ENCODE data around the gene CBX3.
"Not testable (repeated sequence)": the region's sequence is repeated elsewhere in the genome, so short reads cannot be mapped to it uniquely, and the experiment has no call there.

The CBX3 gene

DNA sequence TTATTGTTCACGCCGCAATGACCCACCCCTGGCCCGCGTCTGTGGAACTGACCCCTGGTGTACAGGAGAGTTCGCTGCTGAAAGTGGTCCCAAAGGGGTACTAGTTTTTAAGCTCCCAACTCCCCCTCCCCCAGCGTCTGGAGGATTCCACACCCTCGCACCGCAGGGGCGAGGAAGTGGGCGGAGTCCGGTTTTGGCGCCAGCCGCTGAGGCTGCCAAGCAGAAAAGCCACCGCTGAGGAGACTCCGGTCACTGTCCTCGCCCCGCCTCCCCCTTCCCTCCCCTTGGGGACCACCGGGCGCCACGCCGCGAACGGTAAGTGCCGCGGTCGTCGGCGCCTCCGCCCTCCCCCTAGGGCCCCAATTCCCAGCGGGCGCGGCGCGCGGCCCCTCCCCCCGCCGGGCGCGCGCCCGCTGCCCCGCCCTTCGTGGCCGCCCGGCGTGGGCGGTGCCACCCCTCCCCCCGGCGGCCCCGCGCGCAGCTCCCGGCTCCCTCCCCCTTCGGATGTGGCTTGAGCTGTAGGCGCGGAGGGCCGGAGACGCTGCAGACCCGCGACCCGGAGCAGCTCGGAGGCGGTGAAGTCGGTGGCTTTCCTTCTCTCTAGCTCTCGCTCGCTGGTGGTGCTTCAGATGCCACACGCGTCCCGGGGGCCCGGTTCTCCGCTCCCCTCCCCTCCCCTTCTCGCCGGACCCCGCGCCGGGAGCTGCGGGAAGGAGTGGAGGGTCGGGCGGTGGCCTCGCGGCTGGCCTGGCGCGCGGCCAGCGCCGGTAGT lies at the start of gene CBX3:
Gene CBX3 (plus strand): TSS at position 499 of the 772 bp plus-strand sequence. CDS start 1,254 bp downstream, outside the sequence.
- peak; percentile 99 for DNase-seq

- DNase-seq: peak; percentile 92
Observed at GRCh38 chr7:26151953-26152781, 49.4 kb upstream of the CBX3 start, which contains the start of gene NFE2L3. NFE2L3 (plus strand) TSS chr7:26152198; CDS start chr7:26152499, 301 bp downstream.

- peak; percentile 51 for DNase-seq
Observed at GRCh38 chr7:26152782-26153240, 48.7 kb upstream of the CBX3 start.

GRCh38 chr7:26153241-26153822 lies 48.2 kb upstream of the CBX3 start:
- DNase-seq: peak; percentile 44

GRCh38 chr7:26153823-26154783 lies 47.4 kb upstream of the CBX3 start:
- no peak for DNase-seq

GRCh38 chr7:26155531-26156375 lies 45.8 kb upstream of the CBX3 start:
- DNase-seq: no peak

GRCh38 chr7:26156451-26157420 lies 44.8 kb upstream of the CBX3 start:
- DNase-seq: peak; percentile 11

DNA sequence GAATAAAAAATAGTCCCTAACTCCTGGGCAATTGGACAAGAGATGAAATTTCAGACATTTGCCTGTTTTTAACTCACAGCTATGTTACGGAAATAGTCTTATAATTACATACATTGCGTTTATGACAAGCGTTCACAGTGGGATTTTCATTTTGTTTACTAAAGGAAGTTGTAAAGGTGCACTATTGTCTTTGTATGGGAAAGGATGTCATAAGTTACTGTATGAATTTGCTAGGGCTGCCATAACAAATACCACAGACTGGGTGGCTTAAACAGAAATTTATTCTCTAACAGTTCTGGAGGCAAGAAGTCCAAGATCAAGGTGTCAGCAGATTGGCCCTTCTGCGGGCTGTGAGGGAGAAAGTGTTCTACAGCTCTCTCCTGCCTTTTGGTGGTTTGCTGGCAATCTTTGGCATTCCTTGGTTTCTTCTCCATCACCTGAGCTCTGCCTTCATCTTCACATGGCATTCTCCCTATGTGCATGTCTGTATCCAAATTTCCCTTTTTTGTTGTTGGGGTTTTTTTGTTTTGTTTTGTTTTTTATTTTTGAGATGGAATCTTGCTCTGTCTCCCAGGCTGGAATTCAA lies 43.9 kb upstream of the CBX3 start:
- DNase-seq: peak; percentile 34

- no peak for DNase-seq
Observed at GRCh38 chr7:26159243-26159642, 42.3 kb upstream of the CBX3 start.

GRCh38 chr7:26160896-26161295 lies 40.6 kb upstream of the CBX3 start:
- no peak for DNase-seq

GRCh38 chr7:26162431-26162830 lies 39.1 kb upstream of the CBX3 start:
- no peak for DNase-seq

DNA sequence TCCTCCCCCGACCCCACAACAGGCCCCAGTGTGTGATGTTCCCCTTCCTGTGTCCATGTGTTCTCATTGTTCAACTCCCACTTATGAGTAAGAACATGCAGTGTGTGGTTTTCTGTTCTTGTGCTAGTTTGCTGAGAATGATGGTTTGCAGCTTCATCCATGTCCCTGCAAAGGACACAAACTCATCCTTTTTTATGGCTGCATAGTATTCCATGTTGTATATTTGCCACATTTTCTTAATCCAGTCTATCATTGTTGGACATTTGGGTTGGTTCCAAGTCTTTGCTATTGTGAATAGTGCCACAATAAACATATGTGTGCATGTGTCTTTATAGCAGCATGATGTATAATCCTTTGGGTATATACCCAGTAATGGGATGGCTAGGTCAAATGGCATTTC lies 37.7 kb upstream of the CBX3 start:
- not testable (repeated sequence) for DNase-seq

- DNase-seq: no peak
Observed at GRCh38 chr7:26165950-26166683, 35.4 kb upstream of the CBX3 start.

DNA sequence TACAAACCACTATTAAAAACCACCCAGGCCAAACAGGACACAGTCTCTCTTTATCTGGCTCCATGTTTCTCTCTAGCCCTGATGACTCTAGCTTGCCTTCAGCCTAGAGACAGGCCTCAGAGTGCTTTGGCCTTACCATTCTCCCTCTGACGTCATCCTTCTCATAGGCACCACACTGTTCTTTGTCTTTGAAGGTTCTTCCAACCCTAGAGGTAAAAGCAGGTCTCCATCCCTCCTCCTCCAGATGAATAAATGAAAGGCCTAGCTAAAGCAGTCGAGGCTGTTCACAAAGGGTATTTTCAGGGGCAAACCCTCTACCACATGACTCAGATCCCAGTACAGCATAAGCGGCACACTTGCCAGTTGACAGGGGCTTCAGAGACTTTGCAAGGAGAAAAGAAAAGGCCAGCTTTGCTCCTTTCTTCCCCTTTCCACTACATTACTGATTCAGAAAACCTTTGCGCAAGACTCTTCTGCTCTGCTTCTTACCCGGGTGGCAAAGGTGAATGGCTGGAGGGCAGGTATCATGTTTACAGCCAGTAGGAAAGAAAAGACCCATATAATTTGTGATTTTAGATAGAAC lies 34.8 kb upstream of the CBX3 start:
- no peak for DNase-seq

DNA sequence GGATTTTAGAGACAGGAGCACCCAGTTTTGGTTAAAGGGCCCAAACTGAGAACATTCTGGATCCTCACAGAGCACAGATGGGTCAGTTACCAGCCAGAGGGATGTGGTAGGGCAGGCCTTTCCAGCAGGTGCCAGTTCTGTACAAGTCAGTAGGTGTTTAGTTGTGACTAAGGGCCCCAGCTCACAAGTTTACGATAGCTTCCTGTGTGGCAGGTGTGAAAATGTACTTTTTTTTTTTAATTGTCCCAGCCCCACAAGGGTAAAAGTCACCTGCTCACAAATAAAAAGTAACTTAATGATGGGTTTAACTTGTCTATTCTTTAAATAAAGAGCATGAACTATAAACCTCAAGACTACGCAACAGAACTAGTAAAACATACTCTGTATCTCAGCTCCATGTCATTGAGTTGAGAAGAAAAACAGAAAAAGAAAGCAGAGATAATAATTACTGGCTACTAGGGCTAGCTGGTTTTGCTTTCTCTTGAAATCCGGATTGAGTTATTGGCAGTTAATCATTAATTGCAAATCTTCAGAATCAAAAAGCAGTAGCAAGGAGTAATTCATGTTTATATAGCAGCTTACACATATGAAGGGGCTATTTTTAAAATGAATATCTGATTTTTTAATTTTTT lies 34.1 kb upstream of the CBX3 start:
- no peak for DNase-seq

GRCh38 chr7:26168458-26169023 lies 33.0 kb upstream of the CBX3 start:
- no peak for DNase-seq

- DNase-seq: no peak
Observed at GRCh38 chr7:26169271-26169670, 32.3 kb upstream of the CBX3 start.

DNA sequence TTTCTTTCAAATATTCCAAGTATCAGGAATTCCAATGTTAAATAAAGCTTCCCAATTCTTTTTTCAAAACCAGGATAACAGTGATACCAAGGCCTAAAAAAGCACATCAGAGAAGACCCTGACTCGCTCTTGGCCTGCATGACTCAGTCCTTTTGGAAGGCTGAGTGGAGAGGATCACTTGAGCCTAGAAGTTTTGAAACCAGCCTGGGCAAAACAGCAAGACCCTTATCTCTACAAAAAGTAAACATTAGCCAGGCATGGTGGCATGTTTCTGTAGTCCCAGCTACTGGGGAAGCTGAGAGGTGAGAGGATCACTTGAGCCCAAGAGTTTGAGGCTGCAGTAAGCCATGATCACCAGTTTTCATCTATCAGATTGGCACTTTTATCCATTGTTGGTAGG lies 30.9 kb upstream of the CBX3 start:
- no peak for DNase-seq
